ENCODE measurements around the gene TDRD9.
A peak's percentile ranks its signal among the peaks of the same experiment; 100 is the strongest.
"Not testable (repeated sequence)": the region's sequence is repeated elsewhere in the genome, so short reads cannot be mapped to it uniquely, and the experiment has no call there.

Gene TDRD9

GRCh38 chr14:103909531-103910261 is 18.6 kb upstream of the TDRD9 start:
- Histone ChIP-seq H3K9ac (ENCODE audit: insufficient read length) (no peak overlapping the region), H3K4me3 (peak overlapping the region; percentile 19), H3K9me3 (ENCODE audit: low read depth, low read length) (no peaks in the 10 kb centered on the region), H3K27ac (peak overlapping the region; percentile 90), H3K36me3 (ENCODE audit: insufficient read depth, low read length) (peaks cover 29% of the 10 kb centered on the region)
- TF ChIP-seq POLR2AphosphoS5 (IDR thresholded peaks at IDR 0.05; ENCODE audit: borderline replicate concordance, low read depth, low read length): no peak
- TF ChIP-seq EZH2 (IDR thresholded peaks at IDR 0.05): no peak
- no peak for TF ChIP-seq FOXP2 (optimal IDR thresholded peaks at IDR 0.05; ENCODE audit: control extremely low read depth, extremely low read length, insufficient read depth)
- DNase-seq (ENCODE audit: low read depth, low spot score): no peak

GRCh38 chr14:103910262-103910935 is 17.9 kb upstream of the TDRD9 start:
- H3K27ac ChIP-seq: peak overlapping the region; percentile 90
- H3K4me3 ChIP-seq: peak overlapping the region; percentile 19
- peak; percentile 32 for DNase-seq (ENCODE audit: low read depth, low spot score)
- H3K9ac ChIP-seq (ENCODE audit: insufficient read length): no peak overlapping the region
- TF ChIP-seq POLR2AphosphoS5 (IDR thresholded peaks at IDR 0.05; ENCODE audit: borderline replicate concordance, low read depth, low read length) (peak; percentile 55), EZH2 (IDR thresholded peaks at IDR 0.05) (no peak)
- no peaks in the 10 kb centered on the region for H3K9me3 ChIP-seq (ENCODE audit: low read depth, low read length)
- peaks cover 34% of the 10 kb centered on the region for H3K36me3 ChIP-seq (ENCODE audit: insufficient read depth, low read length)

GRCh38 chr14:103910984-103911383 is 17.3 kb upstream of the TDRD9 start:
- H3K9me3 ChIP-seq (ENCODE audit: low read depth, low read length): no peaks in the 10 kb centered on the region
- TF ChIP-seq FOXP2 (optimal IDR thresholded peaks at IDR 0.05; ENCODE audit: control extremely low read depth, extremely low read length, insufficient read depth) (no peak), EZH2 (IDR thresholded peaks at IDR 0.05) (no peak), POLR2AphosphoS5 (IDR thresholded peaks at IDR 0.05; ENCODE audit: borderline replicate concordance, low read depth, low read length) (no peak)
- H3K27ac ChIP-seq: peak overlapping the region; percentile 90
- H3K9ac ChIP-seq (ENCODE audit: insufficient read length): no peak overlapping the region
- H3K36me3 ChIP-seq (ENCODE audit: insufficient read depth, low read length): peaks cover 38% of the 10 kb centered on the region
- H3K4me3 ChIP-seq: no peak overlapping the region
- DNase-seq (ENCODE audit: low read depth, low spot score): no peak

GRCh38 chr14:103915616-103916015 is 12.6 kb upstream of the TDRD9 start:
- Histone ChIP-seq H3K27ac (no peak overlapping the region), H3K36me3 (ENCODE audit: insufficient read depth, low read length) (peaks cover 52% of the 10 kb centered on the region), H3K4me3 (no peak overlapping the region), H3K9ac (ENCODE audit: insufficient read length) (no peak overlapping the region), H3K9me3 (ENCODE audit: low read depth, low read length) (no peaks in the 10 kb centered on the region)
- no peak for DNase-seq (ENCODE audit: low read depth, low spot score)
- TF ChIP-seq FOXP2 (optimal IDR thresholded peaks at IDR 0.05; ENCODE audit: control extremely low read depth, extremely low read length, insufficient read depth) (no peak), POLR2AphosphoS5 (IDR thresholded peaks at IDR 0.05; ENCODE audit: borderline replicate concordance, low read depth, low read length) (no peak), EZH2 (IDR thresholded peaks at IDR 0.05) (no peak)

- Histone ChIP-seq H3K4me3 (no peak overlapping the region), H3K27ac (no peak overlapping the region), H3K9me3 (ENCODE audit: low read depth, low read length) (no peaks in the 10 kb centered on the region), H3K36me3 (ENCODE audit: insufficient read depth, low read length) (peaks cover 48% of the 10 kb centered on the region), H3K9ac (ENCODE audit: insufficient read length) (no peak overlapping the region)
- no peak for DNase-seq (ENCODE audit: low read depth, low spot score)
- TF ChIP-seq POLR2AphosphoS5 (IDR thresholded peaks at IDR 0.05; ENCODE audit: borderline replicate concordance, low read depth, low read length) (no peak), FOXP2 (optimal IDR thresholded peaks at IDR 0.05; ENCODE audit: control extremely low read depth, extremely low read length, insufficient read depth) (no peak), EZH2 (IDR thresholded peaks at IDR 0.05) (no peak)
Measured at GRCh38 chr14:103916636-103917262, 11.5 kb upstream of the TDRD9 start.

GRCh38 chr14:103920981-103921854 is 7.0 kb upstream of the TDRD9 start:
- Histone ChIP-seq H3K4me3 (peak overlapping the region; percentile 82), H3K9ac (ENCODE audit: insufficient read length) (peak overlapping the region; percentile 88), H3K27ac (0 out of 2 replicates have a peak overlapping the region, but pooled peaks have one; percentile 38), H3K9me3 (ENCODE audit: low read depth, low read length) (no peaks in the 10 kb centered on the region), H3K36me3 (ENCODE audit: insufficient read depth, low read length) (peaks cover 11% of the 10 kb centered on the region)
- TF ChIP-seq POLR2AphosphoS5 (IDR thresholded peaks at IDR 0.05; ENCODE audit: borderline replicate concordance, low read depth, low read length) (peak; percentile 95), FOXP2 (optimal IDR thresholded peaks at IDR 0.05; ENCODE audit: control extremely low read depth, extremely low read length, insufficient read depth) (peak; percentile 73), EZH2 (IDR thresholded peaks at IDR 0.05) (no peak)
- peak; percentile 22 for DNase-seq (ENCODE audit: low read depth, low spot score)

- not testable (repeated sequence) for H3K36me3 ChIP-seq (ENCODE audit: insufficient read depth, low read length); H3K9me3 ChIP-seq (ENCODE audit: low read depth, low read length); DNase-seq (ENCODE audit: low read depth, low spot score); H3K27ac ChIP-seq; H3K9ac ChIP-seq (ENCODE audit: insufficient read length)
- peak overlapping the region; percentile 82 for H3K4me3 ChIP-seq
Measured at GRCh38 chr14:103921855-103922200, 6.4 kb upstream of the TDRD9 start.

- H3K4me3 ChIP-seq: no peak overlapping the region
- H3K27ac ChIP-seq: no peak overlapping the region
- H3K36me3 ChIP-seq (ENCODE audit: insufficient read depth, low read length): no peaks in the 10 kb centered on the region; the same call in 1 of the 2 replicates
- no peak overlapping the region for H3K9ac ChIP-seq (ENCODE audit: insufficient read length)
- TF ChIP-seq EZH2 (IDR thresholded peaks at IDR 0.05): no peak
- DNase-seq (ENCODE audit: low read depth, low spot score): no peak
- no peaks in the 10 kb centered on the region for H3K9me3 ChIP-seq (ENCODE audit: low read depth, low read length)
Measured at GRCh38 chr14:103923863-103924262, 4.4 kb upstream of the TDRD9 start.
